ENCODE data around the gene ZFAND3. TPM values are rescaled to one million over a fixed set of nuclear protein-coding genes. Genes with fewer than 3 reads are reported as not detected.

ZFAND3 gene
- total and polyA plus RNA-seq, 7 donors = 48.5 to 166 (median 141) TPM

GRCh38 chr6:37913210-37913609 lies 93.7 kb downstream of the ZFAND3 start:
- WGBS, 3 donors = 92 to 100% (median 92%) methylated on average over 1 of the region's 1 CpG
- Histone ChIP-seq H3K27me3 (ENCODE audit: insufficient read depth in 3 of 3, low read length in 2 of 3) (no peaks in the 10 kb centered on the region), H3K9me3 (no peaks in the 10 kb centered on the region), H3K4me3 (no peak overlapping the region), H3K27ac (no peak overlapping the region), H3K36me3 (ENCODE audit: insufficient read depth in 1 of 2, low read depth in 1 of 2) (no peaks in the 10 kb centered on the region), H3K4me1 (peaks cover 34% of the 10 kb centered on the region)
- TF ChIP-seq, protein P1, sequence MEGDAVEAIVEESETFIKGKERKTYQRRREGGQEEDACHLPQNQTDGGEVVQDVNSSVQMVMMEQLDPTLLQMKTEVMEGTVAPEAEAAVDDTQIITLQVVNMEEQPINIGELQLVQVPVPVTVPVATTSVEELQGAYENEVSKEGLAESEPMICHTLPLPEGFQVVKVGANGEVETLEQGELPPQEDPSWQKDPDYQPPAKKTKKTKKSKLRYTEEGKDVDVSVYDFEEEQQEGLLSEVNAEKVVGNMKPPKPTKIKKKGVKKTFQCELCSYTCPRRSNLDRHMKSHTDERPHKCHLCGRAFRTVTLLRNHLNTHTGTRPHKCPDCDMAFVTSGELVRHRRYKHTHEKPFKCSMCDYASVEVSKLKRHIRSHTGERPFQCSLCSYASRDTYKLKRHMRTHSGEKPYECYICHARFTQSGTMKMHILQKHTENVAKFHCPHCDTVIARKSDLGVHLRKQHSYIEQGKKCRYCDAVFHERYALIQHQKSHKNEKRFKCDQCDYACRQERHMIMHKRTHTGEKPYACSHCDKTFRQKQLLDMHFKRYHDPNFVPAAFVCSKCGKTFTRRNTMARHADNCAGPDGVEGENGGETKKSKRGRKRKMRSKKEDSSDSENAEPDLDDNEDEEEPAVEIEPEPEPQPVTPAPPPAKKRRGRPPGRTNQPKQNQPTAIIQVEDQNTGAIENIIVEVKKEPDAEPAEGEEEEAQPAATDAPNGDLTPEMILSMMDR (IDR thresholded peaks at IDR 0.05) = no peak
- no peak for DNase-seq
- intact Hi-C loops (cut with DNase I) = no loop called here
- no peak for ATAC-seq

- ATAC-seq (peak in 1 of 4 donors; percentile 6), DNase-seq (no peak)
- Histone ChIP-seq H3K9me3 (no peaks in the 10 kb centered on the region), H3K4me1 (peaks cover 37% of the 10 kb centered on the region), H3K36me3 (ENCODE audit: insufficient read depth in 1 of 2, low read depth in 1 of 2) (no peaks in the 10 kb centered on the region), H3K27me3 (ENCODE audit: insufficient read depth in 3 of 3, low read length in 2 of 3) (no peaks in the 10 kb centered on the region), H3K4me3 (no peak overlapping the region), H3K27ac (no peak overlapping the region)
- 65 to 95% (median 74%) methylated on average over 3 of the region's 3 CpGs for WGBS, 3 donors
- intact Hi-C loops (cut with DNase I) = no loop called here
- TF ChIP-seq, protein P1 (IDR thresholded peaks at IDR 0.05) = no peak
These were observed 95.9 kb downstream of the ZFAND3 start for GRCh38 chr6:37915463-37915862.

GRCh38 chr6:37916149-37916548 lies 96.6 kb downstream of the ZFAND3 start:
- no peak overlapping the region for H3K27ac ChIP-seq
- DNase-seq (no peak), ATAC-seq (peak in 2 of 4 donors; percentile 32 to 46)
- no peaks in the 10 kb centered on the region for H3K9me3 ChIP-seq
- no peaks in the 10 kb centered on the region for H3K36me3 ChIP-seq (ENCODE audit: insufficient read depth in 1 of 2, low read depth in 1 of 2)
- intact Hi-C loops (cut with DNase I) = no loop called here
- H3K4me1 ChIP-seq = peaks cover 44% of the 10 kb centered on the region
- H3K27me3 ChIP-seq (ENCODE audit: insufficient read depth in 3 of 3, low read length in 2 of 3) = no peaks in the 10 kb centered on the region
- TF ChIP-seq, protein P1 (IDR thresholded peaks at IDR 0.05) = no peak
- 49 to 83% (median 51%) methylated on average over 8 of the region's 8 CpGs for WGBS, 3 donors
- H3K4me3 ChIP-seq = no peak overlapping the region

GRCh38 chr6:37916675-37917074 lies 97.1 kb downstream of the ZFAND3 start:
- Histone ChIP-seq H3K9me3 (no peaks in the 10 kb centered on the region), H3K36me3 (ENCODE audit: insufficient read depth in 1 of 2, low read depth in 1 of 2) (no peaks in the 10 kb centered on the region), H3K27ac (no peak overlapping the region), H3K4me3 (no peak overlapping the region), H3K4me1 (peaks cover 45% of the 10 kb centered on the region), H3K27me3 (ENCODE audit: insufficient read depth in 3 of 3, low read length in 2 of 3) (no peaks in the 10 kb centered on the region)
- WGBS, 3 donors = 98 to 100% (median 100%) methylated on average over 2 of the region's 2 CpGs
- ATAC-seq (peak in 2 of 4 donors; percentile 40 to 48), DNase-seq (no peak)
- intact Hi-C loops (cut with DNase I) = no loop called here
- TF ChIP-seq, protein P1 (IDR thresholded peaks at IDR 0.05) = no peak

- Histone ChIP-seq H3K9me3 (no peaks in the 10 kb centered on the region), H3K4me3 (no peak overlapping the region), H3K27me3 (ENCODE audit: insufficient read depth in 3 of 3, low read length in 2 of 3) (no peaks in the 10 kb centered on the region), H3K36me3 (ENCODE audit: insufficient read depth in 1 of 2, low read depth in 1 of 2) (no peaks in the 10 kb centered on the region), H3K27ac (no peak overlapping the region), H3K4me1 (peaks cover 50% of the 10 kb centered on the region)
- WGBS, 3 donors = 74 to 85% (median 82%) methylated on average over 2 of the region's 2 CpGs
- intact Hi-C loops (cut with DNase I) = no loop called here
- TF ChIP-seq, protein P1 (IDR thresholded peaks at IDR 0.05) = no peak
- DNase-seq (no peak), ATAC-seq (no peak)
These were observed 98.0 kb downstream of the ZFAND3 start for GRCh38 chr6:37917566-37917965.
